HG03108 (cell line): ENCODE measurements around the gene MATN1.

ENCODE experiments used
- ATAC-seq: cut with Tn5 transposase; IDR thresholded peaks from one replicate; pipeline ENCODE4 v1.9.1; 2021; ENCODE audit warnings: moderate library complexity; ENCODE audit not compliant: unreplicated experiment

The MATN1 gene

GRCh38 chr1:30665216-30666010, 58.0 kb downstream of the MATN1 start:
- ATAC-seq = no peak

- no peak for ATAC-seq
Measured at GRCh38 chr1:30664103-30664755, 59.2 kb downstream of the MATN1 start.

GRCh38 chr1:30663596-30664091, 59.7 kb downstream of the MATN1 start:
- ATAC-seq = no peak

DNA sequence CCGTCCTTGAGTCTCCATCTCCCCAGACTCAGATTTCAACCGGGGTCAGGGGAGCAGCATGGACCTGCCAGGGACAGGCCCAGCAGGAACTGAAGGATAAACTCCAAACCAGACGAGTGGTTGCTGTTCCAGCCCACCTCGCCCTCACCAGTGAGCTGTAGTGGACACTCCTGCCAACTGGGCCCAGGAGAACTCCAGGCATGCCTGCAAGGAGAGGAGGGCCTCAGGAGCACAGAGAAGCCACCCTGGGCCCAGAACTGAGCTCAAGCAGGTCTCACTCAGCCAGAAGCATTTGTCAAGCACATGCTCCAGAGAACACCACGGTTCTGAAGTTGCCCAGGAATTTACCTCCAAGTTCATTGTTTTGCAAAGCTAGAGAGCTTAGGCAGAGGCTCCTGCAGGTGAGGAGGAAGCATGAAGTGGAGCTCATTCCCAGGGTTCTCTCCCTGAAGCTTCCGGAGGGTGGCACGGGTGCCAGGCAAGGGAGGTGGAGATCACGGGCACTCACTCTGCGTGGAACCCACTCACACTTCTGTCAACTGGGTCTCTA, 61.0 kb downstream of the MATN1 start:
- no peak for ATAC-seq

DNA sequence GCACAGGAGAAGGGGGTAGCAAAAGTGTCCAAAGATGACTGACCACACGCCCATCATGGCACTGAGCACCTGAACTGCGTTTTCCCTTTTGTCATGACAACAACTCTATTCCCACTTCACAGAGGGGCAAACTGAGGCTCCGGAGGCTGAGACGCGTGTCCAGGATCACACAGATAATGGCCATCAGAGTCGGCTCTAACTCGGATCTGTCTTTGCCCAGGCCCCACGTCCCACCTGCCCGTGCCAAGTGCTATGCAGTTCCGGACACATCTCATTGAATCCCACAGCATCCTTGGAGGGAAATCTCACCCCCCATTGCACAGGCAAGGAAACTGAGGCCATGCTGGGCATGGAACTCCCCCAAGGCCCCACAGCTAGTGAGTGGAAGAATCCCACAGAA, 62.1 kb downstream of the MATN1 start:
- ATAC-seq = no peak
